GM23248 (cell line): ENCODE measurements around the gene MRAS.

Experiments used
- EZH2 ChIP-seq: fragments of 200-600 bp; sonication (generic); IDR thresholded peaks from 2 replicates; pipeline ENCODE4 v1.6.1; 2018; ENCODE audit warnings: antibody characterized with exemption, mild to moderate bottlenecking; ENCODE audit not compliant: insufficient read depth, poor library complexity, severe bottlenecking
- EZH2phosphoT487 ChIP-seq: fragments of 200-600 bp; sonication (generic); IDR thresholded peaks from 2 replicates; pipeline ENCODE4 v1.6.1; 2018; ENCODE audit warnings: antibody characterized with exemption, moderate library complexity, mild to moderate bottlenecking, low read depth; ENCODE audit not compliant: insufficient read depth

- no peak for TF ChIP-seq EZH2
- no peak for TF ChIP-seq EZH2phosphoT487
Measured at GRCh38 chr3:138443521-138444503, 95.4 kb downstream of the MRAS start.
